T-helper 2 cell treated with Interferon-gamma antibody and Interleukin-4, amounts not matched to agents 5 μg/mL and 100 μg/mL, for 36 hours (primary cell): ENCODE data around the gene TTYH1.

Source experiments
- DNase-seq: peaks from one replicate; pipeline ENCODE4 v3.0.0; 2021; ENCODE audit warnings: low spot score
- H3K27ac Mint-ChIP-seq: one replicate; pipeline ENCODE4 v1.8.0; 2021; ENCODE audit warnings: mild to moderate bottlenecking, mixed read lengths
- H3K27me3 Mint-ChIP-seq: one replicate; pipeline ENCODE4 v1.8.0; 2021; ENCODE audit warnings: low read depth, mixed read lengths
- H3K36me3 Mint-ChIP-seq: one replicate; pipeline ENCODE4 v1.8.0; 2021; ENCODE audit warnings: low read depth, mixed read lengths
- H3K4me1 Mint-ChIP-seq: one replicate; pipeline ENCODE4 v1.8.0; 2021; ENCODE audit warnings: low read depth, mixed read lengths
- H3K4me3 Mint-ChIP-seq: one replicate; pipeline ENCODE4 v1.8.0; 2022; ENCODE audit warnings: mild to moderate bottlenecking, moderate library complexity, mixed read lengths
- H3K9me3 Mint-ChIP-seq: one replicate; pipeline ENCODE4 v1.8.0; 2021; ENCODE audit warnings: mixed read lengths

Gene TTYH1

GRCh38 chr19:54469496-54469934 is 54.3 kb downstream of the TTYH1 start:
- no peak overlapping the region for H3K4me3 Mint-ChIP-seq
- no peak for DNase-seq
- peaks cover 2% of the 10 kb centered on the region for H3K4me1 Mint-ChIP-seq
- H3K36me3 Mint-ChIP-seq = no peaks in the 10 kb centered on the region
- H3K9me3 Mint-ChIP-seq = no peaks in the 10 kb centered on the region
- H3K27me3 Mint-ChIP-seq = peaks cover 60% of the 10 kb centered on the region
- no peak overlapping the region for H3K27ac Mint-ChIP-seq

GRCh38 chr19:54470276-54470887 is 55.1 kb downstream of the TTYH1 start:
- no peaks in the 10 kb centered on the region for H3K9me3 Mint-ChIP-seq
- H3K27ac Mint-ChIP-seq = no peak overlapping the region
- no peak overlapping the region for H3K4me3 Mint-ChIP-seq
- H3K27me3 Mint-ChIP-seq = peaks cover 58% of the 10 kb centered on the region
- no peak for DNase-seq
- no peaks in the 10 kb centered on the region for H3K4me1 Mint-ChIP-seq
- H3K36me3 Mint-ChIP-seq = no peaks in the 10 kb centered on the region

GRCh38 chr19:54470991-54471782 is 55.9 kb downstream of the TTYH1 start:
- no peaks in the 10 kb centered on the region for H3K9me3 Mint-ChIP-seq
- H3K27me3 Mint-ChIP-seq = peaks cover 52% of the 10 kb centered on the region
- DNase-seq = no peak
- no peaks in the 10 kb centered on the region for H3K36me3 Mint-ChIP-seq
- H3K27ac Mint-ChIP-seq = no peak overlapping the region
- H3K4me1 Mint-ChIP-seq = no peaks in the 10 kb centered on the region
- no peak overlapping the region for H3K4me3 Mint-ChIP-seq

GRCh38 chr19:54473071-54473891 is 58.0 kb downstream of the TTYH1 start, which contains the start of gene CDC42EP5:
TSS of gene CDC42EP5 (minus strand) at chr19:54473296. CDS start at chr19:54465547, 7,749 bp downstream.
- H3K4me1 Mint-ChIP-seq = no peaks in the 10 kb centered on the region

GRCh38 chr19:54473892-54474372 is 58.7 kb downstream of the TTYH1 start:
- Mint-ChIP-seq H3K9me3 (no peaks in the 10 kb centered on the region), H3K4me1 (peaks cover 3% of the 10 kb centered on the region), H3K36me3 (no peaks in the 10 kb centered on the region), H3K4me3 (no peak overlapping the region), H3K27ac (no peak overlapping the region), H3K27me3 (peaks cover 42% of the 10 kb centered on the region)
- no peak for DNase-seq

More at GRCh38 chr19:54473071-54473891, 58.0 kb downstream of the TTYH1 start, which contains the start of gene CDC42EP5:
- no peak for DNase-seq
- Mint-ChIP-seq H3K4me3 (no peak within 1 kb of the TSS), H3K27ac (no peak within 1 kb of the TSS), H3K27me3 (peaks cover 44% of the 10 kb centered on the region), H3K36me3 (no peaks in the 10 kb centered on the region), H3K9me3 (no peaks in the 10 kb centered on the region)

GRCh38 chr19:54475706-54476105 is 60.4 kb downstream of the TTYH1 start:
- H3K27me3 Mint-ChIP-seq = peaks cover 29% of the 10 kb centered on the region
- DNase-seq = no peak
- H3K36me3 Mint-ChIP-seq = no peaks in the 10 kb centered on the region
- peaks cover 6% of the 10 kb centered on the region for H3K4me1 Mint-ChIP-seq
- no peak overlapping the region for H3K4me3 Mint-ChIP-seq
- no peaks in the 10 kb centered on the region for H3K9me3 Mint-ChIP-seq
- no peak overlapping the region for H3K27ac Mint-ChIP-seq

- Mint-ChIP-seq H3K9me3 (no peaks in the 10 kb centered on the region), H3K27ac (no peak overlapping the region), H3K36me3 (no peaks in the 10 kb centered on the region), H3K4me3 (no peak overlapping the region), H3K4me1 (peaks cover 15% of the 10 kb centered on the region), H3K27me3 (peaks cover 26% of the 10 kb centered on the region)
- DNase-seq = no peak
Measured at GRCh38 chr19:54477650-54478049, 62.4 kb downstream of the TTYH1 start.

GRCh38 chr19:54478677-54479266 is 63.5 kb downstream of the TTYH1 start:
- Mint-ChIP-seq H3K4me3 (no peak overlapping the region), H3K36me3 (no peaks in the 10 kb centered on the region), H3K9me3 (no peaks in the 10 kb centered on the region), H3K4me1 (peaks cover 18% of the 10 kb centered on the region), H3K27ac (no peak overlapping the region), H3K27me3 (peaks cover 20% of the 10 kb centered on the region)
- no peak for DNase-seq

- H3K4me3 Mint-ChIP-seq = no peak overlapping the region
- H3K4me1 Mint-ChIP-seq = peaks cover 18% of the 10 kb centered on the region
- no peaks in the 10 kb centered on the region for H3K9me3 Mint-ChIP-seq
- H3K27me3 Mint-ChIP-seq = peaks cover 17% of the 10 kb centered on the region
- H3K36me3 Mint-ChIP-seq = no peaks in the 10 kb centered on the region
- no peak for DNase-seq
- H3K27ac Mint-ChIP-seq = no peak overlapping the region
Measured at GRCh38 chr19:54480051-54480450, 64.8 kb downstream of the TTYH1 start.

GRCh38 chr19:54481326-54481930 is 66.2 kb downstream of the TTYH1 start:
- Mint-ChIP-seq H3K4me1 (peaks cover 21% of the 10 kb centered on the region), H3K36me3 (no peaks in the 10 kb centered on the region), H3K27ac (peak overlapping the region; percentile 35), H3K9me3 (no peaks in the 10 kb centered on the region), H3K27me3 (peaks cover 18% of the 10 kb centered on the region), H3K4me3 (peak overlapping the region; percentile 10)
- peak; percentile 34 for DNase-seq

- H3K4me3 Mint-ChIP-seq = no peak overlapping the region
Measured at GRCh38 chr19:54482889-54483288, 67.6 kb downstream of the TTYH1 start.

GRCh38 chr19:54484451-54484850 is 69.2 kb downstream of the TTYH1 start:
- no peak overlapping the region for H3K27ac Mint-ChIP-seq
- DNase-seq = no peak

More at GRCh38 chr19:54482889-54483288, 67.6 kb downstream of the TTYH1 start:
- no peak for DNase-seq
- Mint-ChIP-seq H3K27me3 (peaks cover 13% of the 10 kb centered on the region), H3K9me3 (no peaks in the 10 kb centered on the region), H3K27ac (no peak overlapping the region), H3K4me1 (peaks cover 21% of the 10 kb centered on the region), H3K36me3 (no peaks in the 10 kb centered on the region)

GRCh38 chr19:54485851-54486250 is 70.6 kb downstream of the TTYH1 start:
- no peaks in the 10 kb centered on the region for H3K36me3 Mint-ChIP-seq
- H3K27ac Mint-ChIP-seq = no peak overlapping the region
- peaks cover 16% of the 10 kb centered on the region for H3K4me1 Mint-ChIP-seq
- H3K9me3 Mint-ChIP-seq = no peaks in the 10 kb centered on the region
- peaks cover 16% of the 10 kb centered on the region for H3K27me3 Mint-ChIP-seq
- H3K4me3 Mint-ChIP-seq = no peak overlapping the region
- DNase-seq = no peak

More at GRCh38 chr19:54484451-54484850, 69.2 kb downstream of the TTYH1 start:
- Mint-ChIP-seq H3K9me3 (no peaks in the 10 kb centered on the region), H3K36me3 (no peaks in the 10 kb centered on the region), H3K27me3 (peaks cover 12% of the 10 kb centered on the region), H3K4me3 (no peak overlapping the region), H3K4me1 (peaks cover 18% of the 10 kb centered on the region)
